H9 (cell line): Measurements from ENCODE around the gene METRN. TPM values are rescaled to one million over a fixed set of nuclear protein-coding genes. Genes with fewer than 3 reads are reported as not detected.
A peak's percentile ranks its signal among the peaks of the same experiment; 100 is the strongest.

Source experiments
- DNase-seq: peaks from one replicate; pipeline ENCODE4 v3.0.0-alpha.2; 2017
- H2AFZ ChIP-seq: one replicate; pipeline ENCODE4 v1.6.1; 2013; ENCODE audit warnings: mild to moderate bottlenecking, low read length, control low read depth, moderate library complexity
- H2AK5ac ChIP-seq: 2 replicates; pipeline ENCODE4 v1.6.1; 2013; ENCODE audit warnings: low read length, control low read depth, mixed read lengths; ENCODE audit not compliant: insufficient read length
- H2BK120ac ChIP-seq: one replicate; pipeline ENCODE4 v1.6.1; 2013; ENCODE audit warnings: low read depth, mild to moderate bottlenecking, low read length, control low read depth, inconsistent platforms; ENCODE audit not compliant: poor library complexity, severe bottlenecking
- H2BK12ac ChIP-seq: 2 replicates; pipeline ENCODE4 v1.6.1; 2013; ENCODE audit warnings: low read length, control low read depth, mixed read lengths, low read depth; ENCODE audit not compliant: insufficient read length
- H2BK15ac ChIP-seq: 2 replicates; pipeline ENCODE4 v1.6.1; 2013; ENCODE audit warnings: low read depth, low read length, control low read depth
- H2BK20ac ChIP-seq: one replicate; pipeline ENCODE4 v1.6.1; 2013; ENCODE audit warnings: low read depth, mild to moderate bottlenecking, low read length, control low read depth, inconsistent platforms; ENCODE audit not compliant: poor library complexity, severe bottlenecking
- H2BK5ac ChIP-seq: 2 replicates; pipeline ENCODE4 v1.6.1; 2013; ENCODE audit warnings: low read length, control low read depth, mixed read lengths; ENCODE audit not compliant: insufficient read length
- H3K14ac ChIP-seq: 2 replicates; pipeline ENCODE4 v1.6.1; 2013; ENCODE audit warnings: low read length, control low read depth; ENCODE audit not compliant: insufficient read depth
- H3K18ac ChIP-seq: 2 replicates; pipeline ENCODE4 v1.6.1; 2013; ENCODE audit warnings: low read depth, mild to moderate bottlenecking, mixed read lengths, low read length, control low read depth; ENCODE audit not compliant: insufficient read length
- H3K23ac ChIP-seq: 2 replicates; pipeline ENCODE4 v1.6.1; 2013; ENCODE audit warnings: low read length, control low read depth, mixed read lengths, low read depth; ENCODE audit not compliant: insufficient read length
- H3K23me2 ChIP-seq: 2 replicates; pipeline ENCODE4 v1.6.1; 2013; ENCODE audit warnings: low read depth, mild to moderate bottlenecking, mixed read lengths, low read length, control low read depth; ENCODE audit not compliant: insufficient read length, poor library complexity, severe bottlenecking
- H3K27ac ChIP-seq: 2 replicates; pipeline ENCODE4 v1.5.1; 2013; ENCODE audit warnings: low read length, control low read depth, mixed read lengths, low read depth; ENCODE audit not compliant: insufficient read length
- H3K27me3 ChIP-seq: 2 replicates; pipeline ENCODE4 v1.6.1; 2013; ENCODE audit warnings: low read length, control low read depth, inconsistent platforms; ENCODE audit not compliant: insufficient read depth
- H3K4ac ChIP-seq: 2 replicates; pipeline ENCODE4 v1.6.1; 2013; ENCODE audit warnings: low read depth, mild to moderate bottlenecking, control low read depth, inconsistent platforms, low read length, moderate library complexity
- H3K4me1 ChIP-seq: 2 replicates; pipeline ENCODE4 v1.6.1; 2013; ENCODE audit warnings: low read length, control low read depth, inconsistent platforms; ENCODE audit not compliant: insufficient read depth
- H3K4me2 ChIP-seq: 2 replicates; pipeline ENCODE4 v1.6.1; 2013; ENCODE audit warnings: low read length, control low read depth, mixed read lengths; ENCODE audit not compliant: insufficient read length, insufficient read depth
- H3K56ac ChIP-seq: 2 replicates; pipeline ENCODE4 v1.6.1; 2013; ENCODE audit warnings: low read depth, mild to moderate bottlenecking, mixed read lengths, low read length, control low read depth; ENCODE audit not compliant: insufficient read length
- H3K79me1 ChIP-seq: 2 replicates; pipeline ENCODE4 v1.6.1; 2013; ENCODE audit warnings: low read depth, mild to moderate bottlenecking, moderate library complexity, low read length, control low read depth, inconsistent platforms; ENCODE audit not compliant: insufficient read depth, poor library complexity, severe bottlenecking
- H3K79me2 ChIP-seq: 2 replicates; pipeline ENCODE4 v1.6.1; 2013; ENCODE audit warnings: low read length, control low read depth, inconsistent platforms; ENCODE audit not compliant: insufficient read depth
- H3K9ac ChIP-seq: 2 replicates; pipeline ENCODE4 v1.6.1; 2013; ENCODE audit warnings: low read length, control low read depth, mixed read lengths; ENCODE audit not compliant: insufficient read length; ENCODE audit errors: extremely low read depth
- H3K9me3 ChIP-seq: one replicate; pipeline ENCODE4 v1.6.1; 2013; ENCODE audit warnings: low read depth, low read length, inconsistent platforms; ENCODE audit not compliant: control insufficient read depth
- H3T11ph ChIP-seq: one replicate; pipeline ENCODE4 v1.6.1; 2013; ENCODE audit warnings: mild to moderate bottlenecking, low read length, control low read depth, inconsistent platforms
- H4K20me1 ChIP-seq: one replicate; pipeline ENCODE4 v1.6.1; 2013; ENCODE audit not compliant: control insufficient read depth, insufficient read length, insufficient read depth
- H4K5ac ChIP-seq: 2 replicates; pipeline ENCODE4 v1.6.1; 2013; ENCODE audit warnings: low read depth, mild to moderate bottlenecking, mixed read lengths, low read length, control low read depth; ENCODE audit not compliant: insufficient read length
- H4K8ac ChIP-seq: replicated peaks from 2 replicates; pipeline ENCODE4 v1.6.1; 2013; ENCODE audit warnings: low read length, control low read depth, mixed read lengths, low read depth; ENCODE audit not compliant: insufficient read length
- H4K91ac ChIP-seq: 2 replicates; pipeline ENCODE4 v1.6.1; 2013; ENCODE audit warnings: low read depth, mild to moderate bottlenecking, moderate library complexity, mixed read lengths, low read length, control low read depth; ENCODE audit not compliant: insufficient read length
- H3K27ac Mint-ChIP-seq, 3 experiments: 2 replicates in 2 of 3; 3 replicates in 1 of 3; pipeline ENCODE4 v1.8.0; 2020 to 2021; ENCODE audit warnings: mixed read lengths in 3 of 3, mild to moderate bottlenecking in 1 of 3, moderate library complexity in 1 of 3
- H3K27me3 Mint-ChIP-seq: 2 replicates; pipeline ENCODE4 v1.8.0; 2021; ENCODE audit warnings: low read depth, mild to moderate bottlenecking, moderate library complexity, mixed read lengths
- H3K36me3 Mint-ChIP-seq, 3 experiments: 2 replicates in 2 of 3; 3 replicates in 1 of 3; pipeline ENCODE4 v1.8.0; 2020 to 2021; ENCODE audit warnings: low read depth in 3 of 3, mixed read lengths in 3 of 3; ENCODE audit not compliant: insufficient read depth in 1 of 3
- H3K4me1 Mint-ChIP-seq, 2 experiments: 2 replicates each; pipeline ENCODE4 v1.8.0; 2020; ENCODE audit warnings: mixed read lengths in 2 of 2
- H3K4me3 Mint-ChIP-seq, 2 experiments: 2 replicates in 1 of 2; 3 replicates in 1 of 2; pipeline ENCODE4 v1.8.0; 2020 to 2021; ENCODE audit warnings: mild to moderate bottlenecking in 2 of 2, mixed read lengths in 2 of 2, moderate library complexity in 1 of 2
- H3K9me3 Mint-ChIP-seq, 2 experiments: 2 replicates in 1 of 2; 3 replicates in 1 of 2; pipeline ENCODE4 v1.8.0; 2020; ENCODE audit warnings: mild to moderate bottlenecking in 2 of 2, mixed read lengths in 2 of 2, moderate library complexity in 1 of 2
- WGBS: extraction: QIAGEN DNeasy Blood & Tissue Kit; methylation state at CpG from one replicate; pipeline ENCODE4 v1.1.7; 2013; ENCODE audit warnings: missing lambda C conversion rate, low lambda C conversion rate, mixed read lengths; ENCODE audit not compliant: insufficient read length; ENCODE audit errors: extremely low coverage; 5-methylcytosine and 5-hydroxymethylcytosine counted together
- total RNA-seq: library from RNA; stranded (reverse); gene quantifications from 2 replicates; pipeline ENCODE4 v1.2.1, GENCODE V29; 2021
- TF ChIP-seq, protein P1 (sequence below): fragments of 200-600 bp; sonication (generic); conservative IDR thresholded peaks from 3 replicates; pipeline ENCODE4 v1.8.0; 2021; ENCODE audit warnings: antibody characterized with exemption, mild to moderate bottlenecking

Gene METRN
- total RNA-seq, 1 experiment from 2014 or later = 26.2 TPM

DNA sequence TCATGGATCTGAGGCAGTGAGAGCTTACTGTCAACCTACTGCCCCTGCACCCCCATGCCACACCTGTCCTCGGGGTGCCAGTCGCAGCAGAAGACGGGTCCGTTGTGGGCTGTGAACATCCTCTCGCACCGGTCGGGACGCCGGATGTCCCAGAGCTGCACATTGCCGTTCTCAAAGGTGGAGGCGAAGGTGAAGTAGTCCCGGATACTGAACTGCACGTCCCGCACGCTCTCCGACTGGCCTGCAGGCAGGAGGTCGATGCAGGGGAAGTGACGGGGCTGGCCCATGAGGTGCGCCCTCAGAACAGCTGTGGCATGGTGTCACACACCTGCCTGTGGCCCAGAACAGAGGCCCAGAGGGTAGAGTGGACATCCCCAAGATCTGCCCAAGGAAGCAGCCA, 27.4 kb upstream of the METRN start:
- Histone ChIP-seq H4K91ac (no peak overlapping the region), H3T11ph (no peak overlapping the region), H3K27ac (no peak overlapping the region), H3K27me3 (peaks cover 8% of the 10 kb centered on the region; the same call in 1 of the 2 replicates), H2BK20ac (no peak overlapping the region), H3K9ac (no peak overlapping the region), H2BK120ac (no peak overlapping the region), H4K5ac (no peak overlapping the region), H2AFZ (no peak overlapping the region), H3K9me3 (no peaks in the 10 kb centered on the region), H3K56ac (no peak overlapping the region), H3K4me2 (no peak overlapping the region), H3K79me1 (no peaks in the 10 kb centered on the region), H3K23ac (no peak overlapping the region), H3K4ac (no peak overlapping the region), H3K79me2 (no peaks in the 10 kb centered on the region), H3K18ac (no peak overlapping the region), H2AK5ac (no peak overlapping the region), H4K20me1 (no peaks in the 10 kb centered on the region), H3K4me1 (no peaks in the 10 kb centered on the region), H2BK12ac (no peak overlapping the region), H3K23me2 (peaks cover 14% of the 10 kb centered on the region), H2BK15ac (no peak overlapping the region), H4K8ac (no peak overlapping the region), H3K14ac (no peak overlapping the region), H2BK5ac (no peak overlapping the region)
- TF ChIP-seq, protein P1, sequence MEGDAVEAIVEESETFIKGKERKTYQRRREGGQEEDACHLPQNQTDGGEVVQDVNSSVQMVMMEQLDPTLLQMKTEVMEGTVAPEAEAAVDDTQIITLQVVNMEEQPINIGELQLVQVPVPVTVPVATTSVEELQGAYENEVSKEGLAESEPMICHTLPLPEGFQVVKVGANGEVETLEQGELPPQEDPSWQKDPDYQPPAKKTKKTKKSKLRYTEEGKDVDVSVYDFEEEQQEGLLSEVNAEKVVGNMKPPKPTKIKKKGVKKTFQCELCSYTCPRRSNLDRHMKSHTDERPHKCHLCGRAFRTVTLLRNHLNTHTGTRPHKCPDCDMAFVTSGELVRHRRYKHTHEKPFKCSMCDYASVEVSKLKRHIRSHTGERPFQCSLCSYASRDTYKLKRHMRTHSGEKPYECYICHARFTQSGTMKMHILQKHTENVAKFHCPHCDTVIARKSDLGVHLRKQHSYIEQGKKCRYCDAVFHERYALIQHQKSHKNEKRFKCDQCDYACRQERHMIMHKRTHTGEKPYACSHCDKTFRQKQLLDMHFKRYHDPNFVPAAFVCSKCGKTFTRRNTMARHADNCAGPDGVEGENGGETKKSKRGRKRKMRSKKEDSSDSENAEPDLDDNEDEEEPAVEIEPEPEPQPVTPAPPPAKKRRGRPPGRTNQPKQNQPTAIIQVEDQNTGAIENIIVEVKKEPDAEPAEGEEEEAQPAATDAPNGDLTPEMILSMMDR = no peak
- peaks cover 19% of the 10 kb centered on the region for H3K27me3 Mint-ChIP-seq
- DNase-seq = no peak
- peak overlapping the region in 1 of 2 experiments; percentile 20; a peak in 1 of 5 replicates for H3K4me3 Mint-ChIP-seq
- H3K36me3 Mint-ChIP-seq = peaks cover 4 to 30% (median 29%) of the 10 kb centered on the region in 3 experiments; a peak in 6 of 7 replicates
- WGBS = no CpG with 5 or more reads among the region's 19 CpGs
- H3K9me3 Mint-ChIP-seq = no peaks in the 10 kb centered on the region; a peak in 1 of 5 replicates
- no peak overlapping the region for H3K27ac Mint-ChIP-seq
- peaks cover 8 to 15% of the 10 kb centered on the region in 2 experiments for H3K4me1 Mint-ChIP-seq
